Endothelial cell of umbilical vein (primary cell): ENCODE results near the gene CDT1. TPM values are rescaled to one million over a fixed set of nuclear protein-coding genes. Genes with fewer than 3 reads are reported as not detected.

Experiments
- BruUV-seq: library from RNA; stranded (reverse); fragments of 400-500 nt; replicated peaks from 2 replicates; lab custom pipeline; 2021; lab: Mats Ljungman, UMichigan
- CTCF ChIA-PET: fragments of 300-600, 350-600 bp; sonication (Branson Sonifier 250); formaldehyde crosslinking; loops from one replicate; lab custom pipeline; 2021; ENCODE audit warnings: antibody characterized with exemption, inconsistent platforms; lab: Charles Lee
- POLR2A ChIA-PET: fragments of 300-600, 350-600 bp; sonication (Branson Sonifier 250); formaldehyde crosslinking; loops from one replicate; lab custom pipeline; 2021; ENCODE audit warnings: antibody characterized with exemption, inconsistent platforms; lab: Charles Lee
- DNase-seq: peaks from one replicate; pipeline ENCODE4 v3.0.0-alpha.2; 2011; ENCODE audit warnings: low read depth, low spot score
- FAIRE-seq: peaks from 2 replicates; lab custom pipeline; 2011; peaks lifted over from hg19 to GRCh38; lab: Jason Lieb, UNC
- H2AFZ ChIP-seq: 2 replicates; pipeline ENCODE4 v1.6.0; 2012; ENCODE audit warnings: low read depth, low read length, control low read depth, inconsistent platforms
- H3K27ac ChIP-seq: 2 replicates; pipeline ENCODE4 v1.5.1; 2011; ENCODE audit warnings: low read depth, mild to moderate bottlenecking, control low read depth, low read length, moderate library complexity; ENCODE audit not compliant: insufficient read depth
- H3K27me3 ChIP-seq, 2 experiments: 2 replicates each; pipeline versions ENCODE4 v1.6.0 to v1.6.1; 2011; ENCODE audit warnings: low read length in 2 of 2, mixed read lengths in 1 of 2; ENCODE audit not compliant: control insufficient read depth in 2 of 2, insufficient read depth in 2 of 2
- H3K36me3 ChIP-seq, 2 experiments: 2 replicates in 1 of 2; 3 replicates in 1 of 2; pipeline ENCODE4 v1.5.1; 2011; ENCODE audit warnings: low read length in 2 of 2, mild to moderate bottlenecking in 1 of 2, moderate library complexity in 1 of 2; ENCODE audit not compliant: control insufficient read depth in 2 of 2, insufficient read depth in 2 of 2; ENCODE audit errors: extremely low read depth in 1 of 2
- H3K4me1 ChIP-seq: 3 replicates; pipeline ENCODE4 v1.5.1; 2011; ENCODE audit warnings: mild to moderate bottlenecking, low read length; ENCODE audit not compliant: control insufficient read depth, insufficient read depth; ENCODE audit errors: extremely low read depth
- H3K4me2 ChIP-seq: 2 replicates; pipeline ENCODE4 v1.6.1; 2011; ENCODE audit warnings: low read length, control low read depth, mixed read lengths; ENCODE audit not compliant: insufficient read depth
- H3K4me3 ChIP-seq, 3 experiments: fragments of 200-600 bp in 1 of 3; sonication (generic), shearing (Covaris generic) in 1 of 3; replicated peaks in 1 of 3; 2 replicates each; pipeline ENCODE4 v1.5.1; 2011 to 2016; ENCODE audit warnings: control low read depth in 3 of 3, low read length in 3 of 3, mild to moderate bottlenecking in 2 of 3, inconsistent platforms in 1 of 3, low read depth in 1 of 3, moderate library complexity in 1 of 3; ENCODE audit not compliant: insufficient read depth in 1 of 3
- H3K79me2 ChIP-seq: 2 replicates; pipeline ENCODE4 v1.6.0; 2012; ENCODE audit warnings: low read length, inconsistent platforms; ENCODE audit not compliant: control insufficient read depth, insufficient read depth
- H3K9ac ChIP-seq: replicated peaks from 2 replicates; pipeline ENCODE3; 2011; ENCODE audit warnings: low read length, control low read depth; ENCODE audit not compliant: insufficient read depth; ENCODE audit errors: extremely low read depth
- H3K9me1 ChIP-seq: replicated peaks from 3 replicates; pipeline ENCODE4 v1.6.0; 2011; ENCODE audit warnings: mild to moderate bottlenecking, low read length; ENCODE audit not compliant: control insufficient read depth, insufficient read depth; ENCODE audit errors: extremely low read depth
- H3K9me3 ChIP-seq: replicated peaks from 2 replicates; pipeline ENCODE4 v1.5.1; 2012; ENCODE audit warnings: low read length, inconsistent platforms; ENCODE audit not compliant: control insufficient read depth, insufficient read depth
- H4K20me1 ChIP-seq: replicated peaks from 2 replicates; pipeline ENCODE3; 2011; ENCODE audit warnings: mild to moderate bottlenecking, low read length; ENCODE audit not compliant: control insufficient read depth, insufficient read depth; ENCODE audit errors: extremely low read depth
- CTCF ChIP-seq, 2 donors: IDR thresholded peaks; 1 replicate in 1 of 2; 2 replicates in 1 of 2; pipeline ENCODE4 v1.5.1; 2011; ENCODE audit warnings: low read length in 2 of 2, mild to moderate bottlenecking in 2 of 2, moderate library complexity in 2 of 2, control low read depth in 1 of 2, inconsistent platforms in 1 of 2, low read depth in 1 of 2; ENCODE audit not compliant: insufficient read depth in 1 of 2; ENCODE audit errors: extremely low read depth in 1 of 2
- EZH2 ChIP-seq: IDR thresholded peaks from 2 replicates; pipeline ENCODE4 v1.6.1; 2012; ENCODE audit warnings: borderline replicate concordance, low read depth, mild to moderate bottlenecking, moderate library complexity, low read length, inconsistent platforms; ENCODE audit not compliant: severe bottlenecking
- FOS ChIP-seq: IDR thresholded peaks from 2 replicates; pipeline ENCODE4 v1.6.1; 2011; ENCODE audit warnings: mild to moderate bottlenecking, low read length, moderate library complexity, borderline replicate concordance; ENCODE audit not compliant: insufficient read depth
- GATA2 ChIP-seq: IDR thresholded peaks from 2 replicates; pipeline ENCODE4 v1.7.0; 2011; ENCODE audit warnings: low read depth, mild to moderate bottlenecking, moderate library complexity, mixed read lengths, low read length; ENCODE audit not compliant: insufficient read length, insufficient read depth
- JUN ChIP-seq: IDR thresholded peaks from 2 replicates; pipeline ENCODE4 v1.6.1; 2011; ENCODE audit warnings: borderline replicate concordance, low read depth; ENCODE audit not compliant: insufficient read length, insufficient read depth
- MAX ChIP-seq: IDR thresholded peaks from 2 replicates; pipeline ENCODE4 v1.6.1; 2011; ENCODE audit not compliant: insufficient read depth, insufficient read length
- MYC ChIP-seq: IDR thresholded peaks from one replicate; pipeline ENCODE4 v1.6.1; 2011; ENCODE audit warnings: mild to moderate bottlenecking, low read depth, low read length
- POLR2A ChIP-seq: IDR thresholded peaks from 2 replicates; pipeline ENCODE4 v1.6.1; 2012; ENCODE audit warnings: low read depth, mild to moderate bottlenecking, control low read depth, low read length
- POLR2AphosphoS5 ChIP-seq: IDR thresholded peaks from 2 replicates; pipeline ENCODE4 v1.6.1; 2012; ENCODE audit warnings: low read depth, mild to moderate bottlenecking, control low read depth, low read length, moderate library complexity; ENCODE audit not compliant: insufficient read depth
- dilution Hi-C: fragments of 300-500 bp; cut with MboI; formaldehyde crosslinking; loops from one replicate; pipeline ENCODE4 v1.15.0; 2019; ENCODE audit warnings: low sequenced_read_pairs; ENCODE audit not compliant: extremely low pct_ligation_motif_present
- intact Hi-C: fragments of 100-400 bp; cut with micrococcal nuclease; formaldehyde crosslinking; loops from one replicate; pipeline ENCODE4 v1.10.0; 2022
- polyA plus RNA-seq, 4 experiments: library from polyadenylated mRNA; depleted of rRNA in 3 of 4; stranded (reverse) in 3 of 4; unstranded in 1 of 4; fragments of >200 nt; gene quantifications; 2 replicates each; pipeline versions ENCODE4 v1.2.1 to v1.2.3, GENCODE V29; 2011 to 2012; ENCODE audit warnings: missing spikeins in 1 of 4
- total RNA-seq: library from RNA; stranded (reverse); gene quantifications from 2 replicates; pipeline ENCODE4 v1.2.3, GENCODE V29; 2021

Gene CDT1
- total and polyA plus RNA-seq, 2 donors (not counting 3 experiments of a cell fraction or from before 2014, with no cell fraction given): 15.6 to 30.6 TPM

- no peak overlapping the region for H3K9ac ChIP-seq
Observed at GRCh38 chr16:88806491-88807111, 3.0 kb downstream of the CDT1 start.

More at GRCh38 chr16:88806491-88807111, 3.0 kb downstream of the CDT1 start:
- no peak overlapping the region for H3K4me2 ChIP-seq
- no peaks in the 10 kb centered on the region for H4K20me1 ChIP-seq
- no peak overlapping the region for H2AFZ ChIP-seq
- H3K27me3 ChIP-seq: no peaks in the 10 kb centered on the region
- H3K27ac ChIP-seq: no peak overlapping the region
- DNase-seq (no peak), FAIRE-seq (no peak)
- H3K79me2 ChIP-seq: peaks cover 44% of the 10 kb centered on the region
- dilution Hi-C loops (no loop called here), intact Hi-C loops (no loop called here)
- H3K36me3 ChIP-seq: peaks cover 4 to 12% of the 10 kb centered on the region in 2 experiments
- ChIA-PET POLR2A (interaction anchor here (1.1 kb wide), 1 partner anchor 69 kb away, joined by 3 read pairs; no protein-coding TSS in a partner anchor), CTCF (interaction anchor here (0.6 to 2.1 kb wide), 3 partner anchors 12 to 99 kb away, joined by 3 to 8 read pairs (median 4); no protein-coding TSS in a partner anchor)
- H3K9me3 ChIP-seq: no peaks in the 10 kb centered on the region
- no TSS peak for BruUV-seq
- H3K4me3 ChIP-seq: no peak overlapping the region
- peaks cover 20% of the 10 kb centered on the region for H3K4me1 ChIP-seq
- no peaks in the 10 kb centered on the region for H3K9me1 ChIP-seq
- TF ChIP-seq JUN: no peak
- TF ChIP-seq CTCF (IDR thresholded peaks at IDR 0.05; ENCODE audit: extremely low read depth in 1 of 2, insufficient read depth in 1 of 2, low read depth in 1 of 2, low read length in 2 of 2): no peak
- TF ChIP-seq POLR2A: no peak
- TF ChIP-seq POLR2AphosphoS5: no peak
- TF ChIP-seq EZH2: no peak
- TF ChIP-seq GATA2: no peak
- TF ChIP-seq MAX: no peak
- TF ChIP-seq MYC: no peak
- TF ChIP-seq FOS: no peak
